NCI-H748 (cell line): Measurements from ENCODE around the gene ALG12.
"Not testable (repeated sequence)": the region's sequence is repeated elsewhere in the genome, so short reads cannot be mapped to it uniquely, and the experiment has no call there.

ENCODE experiments used
- DNase-seq: peaks from one replicate; lab custom pipeline; 2025; ENCODE audit not compliant: unreplicated experiment; lab: John Stamatoyannopoulos, UW

The ALG12 gene

DNA sequence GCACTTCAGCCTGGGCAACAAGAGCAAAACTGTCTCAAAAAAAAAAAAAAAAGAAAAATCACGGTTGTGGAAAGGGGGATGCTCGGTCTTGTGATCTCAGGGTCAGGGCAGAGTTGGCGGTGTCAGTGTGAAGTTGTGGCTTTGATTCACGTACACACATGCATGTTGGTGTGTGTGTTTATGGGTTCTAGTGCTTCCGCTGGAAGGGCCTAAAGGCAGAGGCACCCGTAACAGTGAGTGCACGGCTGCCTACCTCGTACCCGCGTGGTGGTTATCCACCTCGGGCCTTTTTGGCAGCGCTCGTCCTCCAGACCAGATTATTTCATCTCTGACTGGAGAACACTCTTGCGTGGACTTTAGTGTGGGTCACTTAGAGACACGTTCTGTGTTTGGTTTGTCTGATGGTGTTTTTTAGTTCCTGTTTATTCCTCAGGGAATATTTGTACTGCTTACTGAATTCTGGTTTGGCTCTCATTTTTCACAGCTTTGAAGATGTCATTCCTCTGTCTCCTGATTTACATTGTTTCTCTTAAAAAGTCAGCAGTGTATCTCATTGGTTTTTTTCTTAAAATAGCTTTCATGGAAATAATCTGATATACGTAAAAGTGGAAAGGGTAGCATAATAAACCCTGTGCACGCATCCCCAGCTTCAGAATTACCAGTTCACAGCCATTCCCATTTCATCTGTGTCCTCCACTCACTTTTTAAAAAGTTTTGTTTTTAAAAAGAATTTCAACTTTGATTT, 49.0 kb downstream of the ALG12 start:
- no peak for DNase-seq

DNA sequence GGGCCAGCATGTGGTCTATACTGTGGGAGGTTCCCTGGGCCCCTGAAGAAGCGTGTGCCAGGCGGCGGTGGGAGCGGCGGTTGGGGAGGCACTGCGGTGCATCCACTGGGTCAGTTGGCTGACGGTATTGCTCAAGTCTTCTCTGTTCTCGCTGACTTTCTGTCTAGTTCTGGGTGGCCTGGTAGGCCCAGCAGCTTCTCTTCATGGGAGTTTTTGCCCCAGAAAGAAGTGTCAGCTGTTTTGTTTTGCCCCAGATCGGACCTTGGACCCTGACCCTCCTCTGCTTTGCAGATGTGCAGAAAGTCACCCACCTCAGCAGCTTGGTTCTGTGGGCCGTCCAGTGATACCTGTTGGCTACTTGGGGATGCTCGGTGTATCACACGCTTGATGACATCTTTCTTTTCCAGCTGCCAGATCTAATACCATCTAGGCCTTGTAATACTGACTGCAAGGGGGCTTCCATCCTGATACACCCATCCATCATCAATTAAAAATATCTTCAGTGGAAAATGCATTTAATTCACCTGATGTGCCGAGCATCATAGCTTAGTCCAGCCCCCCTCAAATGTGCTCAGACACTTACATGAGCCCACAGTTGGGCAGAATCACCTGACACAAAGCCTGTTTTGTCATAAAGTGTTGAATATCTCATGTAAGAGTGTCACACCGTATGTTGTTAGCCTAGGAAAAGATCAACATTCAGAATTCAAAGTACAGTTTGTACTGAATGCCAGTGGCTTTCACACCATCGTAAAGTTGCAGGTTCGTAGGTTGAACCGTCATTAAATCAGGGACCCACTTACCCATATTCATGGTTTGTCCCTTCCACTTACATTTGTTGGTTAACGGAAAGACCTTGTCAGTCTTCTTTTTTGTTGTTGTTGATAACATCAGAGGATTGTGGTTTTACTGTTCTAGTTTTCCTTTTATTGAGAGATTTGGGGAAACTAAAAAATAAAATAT, 50.7 kb downstream of the ALG12 start:
- DNase-seq = no peak

DNA sequence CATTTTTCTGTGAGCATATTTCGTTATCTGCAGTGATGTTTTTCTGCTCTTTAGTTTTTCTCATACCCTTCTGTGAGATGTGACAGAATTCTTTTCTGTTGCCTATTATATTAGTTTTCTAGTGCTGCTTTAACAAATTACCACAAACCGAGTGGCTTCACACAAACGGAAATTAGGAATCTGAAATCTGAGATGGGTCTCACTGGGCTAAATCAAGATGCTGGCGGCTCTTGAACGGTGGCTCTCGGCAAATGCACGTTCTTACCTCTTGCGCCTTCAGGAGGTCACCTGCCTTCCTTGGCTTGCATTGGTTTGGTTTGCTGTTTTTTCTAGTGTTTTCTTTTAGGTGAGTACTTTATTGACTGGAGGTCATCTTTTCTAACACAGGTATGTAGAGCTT, 51.6 kb downstream of the ALG12 start:
- no peak for DNase-seq

DNA sequence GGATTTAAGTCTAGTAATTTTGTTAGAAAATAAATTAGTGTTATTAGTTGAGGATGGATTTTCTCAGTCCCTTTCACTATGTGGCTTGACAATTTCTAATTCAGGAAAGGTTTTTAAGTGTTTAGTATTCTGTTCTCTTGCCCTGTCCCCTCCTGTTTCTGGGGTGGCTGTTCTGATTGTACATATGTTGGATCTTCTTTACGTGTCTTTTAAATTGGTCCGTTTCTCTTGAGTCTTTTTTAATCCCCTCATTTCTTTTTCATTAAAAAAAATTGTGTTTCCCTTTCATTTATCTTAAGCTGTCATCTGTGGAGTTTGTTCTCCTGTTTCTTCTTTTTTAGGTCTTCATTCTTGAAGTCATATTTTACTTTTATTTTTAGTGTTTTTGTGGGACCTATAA, 52.1 kb downstream of the ALG12 start:
- DNase-seq = no peak

DNA sequence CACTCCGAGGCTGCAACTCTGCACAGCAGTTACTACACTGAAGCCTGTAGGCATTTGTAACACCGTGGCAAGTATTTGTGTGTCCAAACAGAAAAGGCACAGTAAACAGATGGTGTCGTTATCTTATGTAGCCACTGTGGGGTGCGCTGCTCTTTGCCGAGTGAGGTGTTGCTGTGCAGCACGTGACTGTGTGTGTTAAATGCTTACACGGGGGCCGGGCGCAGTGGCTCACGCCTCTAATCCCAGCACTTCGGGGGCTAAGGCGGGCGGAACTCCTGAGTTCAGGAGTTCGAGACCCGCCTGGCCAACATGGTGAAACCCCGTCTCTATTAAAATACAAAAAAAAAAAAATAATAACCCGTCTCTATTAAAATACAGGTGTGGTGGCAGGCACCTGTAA, 53.1 kb downstream of the ALG12 start:
- no peak for DNase-seq

DNA sequence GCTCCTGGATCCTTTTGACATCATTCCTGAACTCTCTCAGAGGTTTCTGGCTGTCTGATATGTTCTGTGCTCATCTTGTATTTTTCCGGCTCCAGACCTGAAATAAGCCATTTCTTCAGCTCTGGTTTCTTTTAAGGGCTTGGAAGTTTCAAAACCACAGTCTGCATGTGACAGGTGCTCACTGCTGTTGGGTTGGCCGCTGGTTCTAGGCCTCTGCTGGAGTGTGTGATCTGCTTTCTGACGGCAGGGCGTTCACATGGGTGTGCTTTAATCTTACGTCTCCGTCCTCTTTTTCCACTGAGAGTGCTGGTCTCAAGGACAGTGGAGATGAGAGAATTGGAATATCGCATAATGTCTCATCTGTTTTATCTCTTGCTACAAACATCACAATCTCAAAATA, 54.3 kb downstream of the ALG12 start:
- no peak for DNase-seq

DNA sequence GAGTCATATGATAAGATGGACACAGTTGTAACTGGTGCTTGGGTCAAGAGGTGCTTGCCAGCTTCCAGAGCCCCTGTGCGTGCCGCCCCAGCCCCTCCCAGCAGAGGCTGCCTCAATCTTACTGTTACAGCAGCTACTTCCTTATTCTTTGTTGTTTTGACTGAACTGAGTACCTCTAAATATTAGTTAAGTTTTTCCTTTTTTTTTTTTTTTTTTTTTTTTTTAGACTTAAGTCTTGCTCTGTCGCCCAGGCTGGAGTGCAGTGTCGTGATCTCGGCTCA, 55.8 kb downstream of the ALG12 start:
- no peak for DNase-seq

DNA sequence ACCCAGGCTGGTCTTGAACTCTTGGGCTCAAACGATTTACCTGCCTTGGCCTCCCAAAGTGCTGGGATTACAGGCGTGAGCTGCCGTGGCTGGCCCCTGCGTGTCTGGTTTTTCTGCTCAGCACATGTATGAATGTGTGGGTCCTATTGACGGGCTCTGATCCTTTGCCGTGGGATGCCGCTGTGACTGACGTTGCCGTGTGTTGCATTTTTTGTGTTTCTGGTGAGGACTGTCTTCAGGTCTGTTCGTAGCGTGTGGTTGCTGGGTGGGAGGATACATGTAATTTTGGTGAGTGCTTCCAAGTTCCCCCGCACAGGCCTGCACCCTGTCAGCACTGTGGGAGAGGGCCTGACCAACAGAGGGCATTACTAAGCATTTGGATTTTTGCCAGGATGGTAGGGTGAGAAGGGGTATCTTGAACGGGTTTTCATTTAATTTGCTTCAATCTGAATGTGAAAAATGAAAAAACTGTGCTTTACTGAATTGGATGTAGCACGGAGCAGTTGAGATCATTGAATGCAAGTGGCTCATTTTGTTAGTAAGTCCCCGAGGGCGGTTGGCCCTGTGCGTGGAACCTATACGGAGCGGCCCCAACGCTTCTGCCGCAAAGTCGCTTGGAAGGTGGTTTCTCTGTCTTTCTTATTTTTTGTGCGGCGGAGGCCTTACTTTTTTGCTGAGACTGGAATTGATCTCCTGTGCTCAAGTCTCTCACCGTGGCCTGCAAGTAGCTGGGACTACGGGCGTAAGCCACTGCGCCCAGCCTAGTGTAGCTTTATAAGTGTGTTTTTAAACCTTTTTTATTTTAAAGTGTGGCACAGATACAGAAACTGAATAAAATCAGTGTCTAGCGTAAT, 56.4 kb downstream of the ALG12 start:
- DNase-seq = no peak

DNA sequence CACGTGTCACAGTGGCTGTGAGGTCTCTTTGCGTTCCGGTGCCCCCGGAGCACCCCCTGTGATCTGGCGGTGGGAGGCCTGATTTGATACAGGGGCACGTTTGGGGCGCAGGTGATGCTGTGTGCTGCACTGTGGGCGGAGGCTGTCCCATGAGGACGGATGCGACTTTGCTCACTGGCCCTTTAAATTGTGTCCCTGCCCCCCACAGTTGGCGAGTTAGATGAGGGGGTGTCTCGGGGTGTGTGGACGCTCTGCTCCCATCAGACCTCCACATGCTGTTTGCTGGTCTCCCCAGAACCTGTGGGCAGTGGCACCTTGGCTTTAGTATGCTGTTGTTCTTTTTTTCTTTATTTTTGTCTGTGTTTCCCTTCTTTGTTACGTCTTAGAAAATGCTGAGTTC, 59.4 kb downstream of the ALG12 start:
- DNase-seq = no peak

DNA sequence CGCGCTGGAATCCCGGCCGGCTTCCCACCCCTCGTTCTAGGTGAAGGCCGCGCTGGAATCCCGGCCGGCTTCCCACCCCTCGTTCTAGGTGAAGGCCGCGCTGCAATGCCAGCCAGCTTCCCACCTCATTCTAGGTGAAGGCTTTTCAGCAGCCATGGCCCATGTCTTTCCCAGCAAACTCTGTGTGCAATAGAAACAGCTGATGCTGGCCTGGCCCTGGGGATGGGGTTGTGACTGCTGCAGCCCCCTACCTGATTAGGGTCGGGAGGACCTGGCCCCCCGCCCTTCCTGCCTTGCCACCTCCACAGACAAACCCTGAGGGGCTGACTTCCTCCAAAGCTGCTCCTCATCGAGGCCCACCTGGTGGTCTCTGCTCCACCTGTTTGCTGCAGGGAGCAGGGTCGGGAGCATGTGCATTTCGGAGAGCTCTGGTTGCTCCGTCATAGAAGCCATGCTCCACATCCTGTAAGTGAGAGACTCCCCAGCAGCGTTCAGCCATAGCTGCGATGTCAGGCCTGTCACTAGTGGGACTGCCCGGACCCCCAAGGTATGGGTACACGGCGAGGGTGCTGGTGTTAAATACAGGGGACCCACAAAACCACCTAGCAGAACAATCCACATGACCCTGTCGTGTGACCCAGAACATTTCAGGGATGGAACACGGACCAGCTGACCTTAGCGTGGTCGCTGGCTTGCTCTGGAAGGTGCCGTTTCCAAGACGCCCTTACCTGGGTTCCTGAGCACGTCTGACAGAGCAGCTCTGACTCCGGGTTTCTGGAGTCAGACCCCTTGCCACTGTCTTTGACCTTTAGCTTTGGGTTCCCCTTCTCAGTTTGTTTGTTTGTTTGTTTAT, 61.2 kb downstream of the ALG12 start:
- DNase-seq = no peak

DNA sequence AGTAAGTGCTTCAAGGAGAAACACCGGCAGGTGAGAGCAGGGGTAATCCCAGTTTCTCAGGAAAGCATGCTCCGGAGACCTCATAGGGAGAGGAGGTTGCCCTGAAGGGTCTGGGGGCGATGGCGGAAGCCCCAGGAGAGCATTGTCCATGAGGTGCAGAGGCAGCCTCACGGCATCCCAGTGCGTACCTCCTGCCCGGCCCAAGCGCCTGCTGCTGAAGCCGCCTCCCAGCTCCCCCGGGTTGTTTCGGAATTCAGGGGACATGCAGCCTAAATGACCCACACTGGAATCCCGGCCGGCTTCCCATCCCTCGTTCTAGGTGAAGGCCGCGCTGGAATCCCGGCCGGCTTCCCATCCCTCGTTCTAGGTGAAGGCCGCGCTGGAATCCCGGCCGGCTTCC, 61.9 kb downstream of the ALG12 start:
- DNase-seq = no peak

DNA sequence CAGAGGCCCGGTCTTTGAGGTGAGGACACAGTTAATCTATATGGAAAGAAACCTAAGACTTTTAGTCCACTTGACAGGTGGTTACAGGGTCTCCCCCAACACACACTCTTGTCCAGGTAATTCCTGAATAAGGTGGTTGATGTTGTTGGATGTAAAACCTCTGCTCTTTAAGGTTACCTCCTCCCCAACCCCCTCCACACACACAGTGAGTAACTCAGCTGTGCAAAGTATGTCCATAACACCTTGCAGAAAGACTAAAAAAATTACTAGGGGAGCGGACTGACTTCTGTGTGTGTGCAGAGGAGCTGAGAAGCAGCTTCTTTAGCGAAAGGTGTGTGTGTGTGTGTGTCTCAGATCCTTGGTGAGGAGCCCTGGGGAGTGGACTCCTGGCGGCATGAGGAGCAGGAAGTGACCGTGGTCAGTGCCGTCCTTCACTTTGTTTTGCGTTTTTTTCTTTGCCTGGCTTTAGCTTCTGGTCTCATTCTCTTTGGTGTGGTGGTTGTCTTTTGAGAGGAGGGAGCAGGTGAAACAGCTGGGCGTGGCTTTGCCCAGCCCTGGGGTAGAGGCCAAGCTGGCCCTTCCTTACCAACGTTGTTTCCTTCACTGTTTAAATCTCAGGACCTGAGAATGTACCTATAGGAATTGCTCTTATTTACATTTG, 62.9 kb downstream of the ALG12 start:
- DNase-seq = peak; percentile 18

DNA sequence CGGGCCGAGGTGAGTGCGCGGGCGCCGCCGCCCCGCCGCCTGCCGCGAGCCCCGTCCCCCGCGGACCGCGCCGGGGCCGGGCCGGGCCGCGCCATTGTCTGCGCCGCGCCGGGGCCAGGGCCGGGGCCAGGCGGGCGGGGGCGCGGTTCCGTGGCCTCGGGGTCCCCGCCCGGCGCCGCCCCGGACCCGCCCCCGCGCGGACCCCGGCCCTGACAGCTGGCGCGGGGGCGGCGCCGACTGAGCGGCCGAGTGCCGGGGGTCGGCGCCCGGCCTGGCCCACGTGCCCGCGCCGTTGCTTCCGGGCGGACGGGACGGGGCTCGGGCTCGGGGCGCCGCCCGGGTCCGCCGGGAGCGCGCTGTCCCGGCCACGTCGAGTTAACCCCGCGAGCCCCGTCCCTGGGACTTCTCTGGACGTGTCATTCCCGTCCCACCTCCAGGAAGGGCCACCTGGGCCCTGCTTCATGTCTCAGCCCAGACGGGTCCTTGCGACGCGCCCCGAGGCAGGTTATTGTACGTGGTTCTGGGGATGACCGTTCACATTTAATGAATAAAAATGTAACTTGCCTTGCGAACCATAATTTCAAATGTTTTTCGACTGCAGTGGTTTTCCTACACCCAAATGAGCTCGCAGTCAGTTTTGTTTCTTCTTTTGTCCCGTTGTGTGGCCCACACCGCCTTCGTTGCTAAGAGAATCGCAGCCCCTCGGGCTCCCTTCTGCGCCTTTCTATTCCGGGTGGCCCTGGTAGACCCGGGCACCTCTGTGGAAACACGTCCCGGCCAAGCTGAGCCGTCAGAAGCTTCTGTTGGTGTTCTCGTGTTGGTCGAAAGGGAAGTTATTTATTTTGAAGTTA, 64.0 kb downstream of the ALG12 start:
- DNase-seq = peak; percentile 49

DNA sequence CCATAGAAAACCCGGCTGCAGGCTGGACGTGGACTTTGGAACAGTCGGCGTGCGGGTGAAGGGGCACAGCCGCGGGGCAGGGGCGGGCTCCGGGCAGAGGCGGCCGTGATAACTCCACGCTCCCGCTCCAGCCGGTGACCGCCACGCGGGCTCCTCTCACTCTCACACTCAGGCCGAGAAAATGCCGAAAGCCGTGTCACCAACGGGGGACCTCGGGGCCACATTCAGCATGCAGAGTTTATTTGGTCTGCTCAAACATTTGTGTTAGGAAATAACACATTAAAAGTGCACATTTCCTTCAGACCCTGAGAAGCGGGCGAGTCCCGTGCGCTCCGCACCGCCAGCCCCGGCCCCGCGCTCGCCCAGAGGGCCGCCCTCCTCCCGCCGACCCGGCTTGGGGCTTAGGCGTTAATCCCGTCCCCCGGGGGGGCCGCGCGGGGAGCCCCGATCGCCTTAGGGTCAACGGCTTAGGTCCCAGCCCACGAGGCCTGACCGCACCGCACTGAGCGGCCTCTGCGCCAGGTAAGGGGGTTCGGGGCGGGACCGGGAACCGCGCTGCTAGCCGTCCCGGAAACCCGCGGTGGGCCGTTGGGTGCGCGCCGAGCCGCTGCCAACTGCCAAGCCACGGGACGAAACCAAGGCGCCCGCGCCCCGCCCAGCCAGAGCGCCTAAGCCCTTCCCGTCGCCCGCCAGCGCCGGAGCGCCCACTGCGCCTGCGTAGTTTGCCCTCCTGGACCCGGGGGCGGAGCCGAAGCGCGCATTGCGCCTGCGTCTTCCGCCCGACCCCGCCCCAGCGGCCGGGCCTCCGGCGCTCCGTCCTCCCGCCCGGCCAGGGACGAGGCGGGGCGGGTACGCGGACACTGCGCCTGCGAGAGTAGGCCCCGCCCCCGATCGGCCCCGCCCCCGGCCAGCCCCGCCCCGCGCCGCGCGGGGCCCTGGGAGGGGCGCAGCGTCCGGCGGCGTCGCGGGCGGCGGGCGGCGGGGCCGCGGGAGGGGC, 65.0 kb downstream of the ALG12 start, which contains the start of gene ZBED4:
Gene ZBED4, plus strand, starts transcription at position 947 of the 997 bp plus-strand sequence. CDS start 29,819 bp downstream, outside the sequence.
- DNase-seq = peak; percentile 96

DNA sequence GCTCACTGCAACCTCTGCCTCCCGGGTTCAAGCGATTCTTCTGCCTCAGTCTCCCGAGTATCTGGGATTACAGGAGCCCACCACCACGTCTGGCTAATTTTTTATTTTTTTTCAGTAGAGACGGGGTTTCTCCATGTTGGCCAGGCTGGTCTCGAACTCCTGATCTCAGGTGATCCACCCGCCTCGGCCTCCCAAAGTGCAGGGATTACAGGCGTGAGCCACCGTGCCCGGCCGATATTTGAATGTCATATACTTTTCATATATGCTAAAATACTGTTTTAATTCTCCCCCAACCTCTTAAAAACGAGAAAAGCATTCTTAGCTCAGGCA, 65.7 kb downstream of the ALG12 start:
- DNase-seq = not testable (repeated sequence)

DNA sequence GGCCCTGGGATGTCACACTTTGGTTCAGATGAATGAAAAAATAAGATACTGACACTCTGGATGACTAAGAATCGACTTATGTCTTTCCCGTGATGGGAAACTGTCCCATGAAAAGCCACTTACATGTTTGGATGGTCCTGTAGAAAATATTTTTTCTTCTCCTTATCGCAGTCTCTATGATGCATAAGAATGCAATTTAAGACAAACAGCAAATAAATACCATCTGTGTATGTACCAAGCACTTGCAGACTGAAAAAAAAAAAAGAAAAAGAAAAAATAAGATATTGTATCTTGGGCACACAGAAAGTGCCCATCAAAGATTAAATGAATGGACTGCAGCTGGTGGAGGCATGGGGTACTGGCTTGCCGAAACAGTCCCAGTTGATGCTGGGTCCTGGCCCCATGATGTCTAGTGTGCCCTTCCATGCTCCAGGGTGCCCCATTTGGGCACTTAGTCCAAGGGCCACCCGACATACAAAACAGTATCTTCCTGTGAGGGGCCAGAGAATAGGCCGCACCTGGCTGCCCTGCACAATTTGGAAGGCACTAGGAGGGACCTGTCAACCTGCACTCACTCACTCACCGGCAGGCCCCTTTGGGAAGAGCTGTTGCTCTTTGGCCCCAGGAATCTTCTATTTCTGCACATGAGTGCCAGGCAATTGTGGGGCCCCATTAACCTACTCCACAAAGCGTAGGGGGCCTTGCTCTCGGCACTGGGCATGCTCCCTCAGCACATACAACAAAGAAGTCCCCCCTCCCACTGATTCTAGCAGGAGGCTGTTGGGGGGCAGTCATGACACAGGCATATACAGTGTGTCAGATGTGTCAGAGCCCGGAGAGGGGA, 67.1 kb downstream of the ALG12 start:
- no peak for DNase-seq
